ENCODE data around the gene ZCCHC2. TPM values are rescaled to one million over a fixed set of nuclear protein-coding genes. Genes with fewer than 3 reads are reported as not detected.

ZCCHC2 gene
- total RNA-seq, 4 donors from 2014 or later: 16.8 to 30.8 (median 22.7) TPM

DNA sequence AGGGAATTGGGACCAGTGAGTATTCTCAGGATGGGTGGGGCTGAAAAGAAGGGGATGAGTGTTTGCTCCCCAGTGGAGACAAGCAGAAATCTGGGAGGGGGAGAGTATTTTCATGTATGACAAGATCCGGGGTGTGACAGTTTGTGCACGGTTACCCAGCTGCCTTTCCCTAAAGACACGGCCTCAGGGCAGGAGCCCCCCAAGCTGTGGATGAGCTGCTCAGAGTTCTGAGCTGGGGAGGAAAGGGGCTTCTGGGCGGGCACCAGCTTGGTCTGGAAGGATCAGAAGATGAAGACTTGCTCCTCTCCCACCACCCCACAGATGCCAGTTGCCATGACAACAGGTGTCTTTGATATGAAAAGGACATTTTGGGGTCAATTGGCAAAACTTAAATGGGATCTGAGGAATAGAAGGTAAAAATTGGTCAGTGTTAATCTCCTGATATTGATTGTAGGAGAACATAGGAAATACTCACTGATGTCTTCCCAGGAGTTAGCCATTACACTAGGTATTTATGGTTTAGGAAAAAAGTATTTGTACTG is 29.2 kb downstream of the ZCCHC2 start:
- H3K27ac ChIP-seq: no peak overlapping the region
- no peaks in the 10 kb centered on the region for H3K4me1 ChIP-seq
- H3K4me3 ChIP-seq: no peak overlapping the region
- WGBS, 2 donors (ENCODE audit: low coverage in 1 of 2): 60 to 100% methylated on average over 1 to 3 of the region's 4 CpGs
- ATAC-seq: no peak
- H3K9me3 ChIP-seq: no peaks in the 10 kb centered on the region
- peaks cover 0 to 71% of the 10 kb centered on the region in 2 donors for H3K36me3 ChIP-seq
- H3K27me3 ChIP-seq: no peaks in the 10 kb centered on the region
- TF ChIP-seq EP300 (IDR thresholded peaks at IDR 0.05) (no peak), POLR2AphosphoS5 (IDR thresholded peaks at IDR 0.05) (no peak), POLR2A (IDR thresholded peaks at IDR 0.05) (no peak)
- TF ChIP-seq, protein P1, sequence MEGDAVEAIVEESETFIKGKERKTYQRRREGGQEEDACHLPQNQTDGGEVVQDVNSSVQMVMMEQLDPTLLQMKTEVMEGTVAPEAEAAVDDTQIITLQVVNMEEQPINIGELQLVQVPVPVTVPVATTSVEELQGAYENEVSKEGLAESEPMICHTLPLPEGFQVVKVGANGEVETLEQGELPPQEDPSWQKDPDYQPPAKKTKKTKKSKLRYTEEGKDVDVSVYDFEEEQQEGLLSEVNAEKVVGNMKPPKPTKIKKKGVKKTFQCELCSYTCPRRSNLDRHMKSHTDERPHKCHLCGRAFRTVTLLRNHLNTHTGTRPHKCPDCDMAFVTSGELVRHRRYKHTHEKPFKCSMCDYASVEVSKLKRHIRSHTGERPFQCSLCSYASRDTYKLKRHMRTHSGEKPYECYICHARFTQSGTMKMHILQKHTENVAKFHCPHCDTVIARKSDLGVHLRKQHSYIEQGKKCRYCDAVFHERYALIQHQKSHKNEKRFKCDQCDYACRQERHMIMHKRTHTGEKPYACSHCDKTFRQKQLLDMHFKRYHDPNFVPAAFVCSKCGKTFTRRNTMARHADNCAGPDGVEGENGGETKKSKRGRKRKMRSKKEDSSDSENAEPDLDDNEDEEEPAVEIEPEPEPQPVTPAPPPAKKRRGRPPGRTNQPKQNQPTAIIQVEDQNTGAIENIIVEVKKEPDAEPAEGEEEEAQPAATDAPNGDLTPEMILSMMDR (IDR thresholded peaks at IDR 0.05): no peak

DNA sequence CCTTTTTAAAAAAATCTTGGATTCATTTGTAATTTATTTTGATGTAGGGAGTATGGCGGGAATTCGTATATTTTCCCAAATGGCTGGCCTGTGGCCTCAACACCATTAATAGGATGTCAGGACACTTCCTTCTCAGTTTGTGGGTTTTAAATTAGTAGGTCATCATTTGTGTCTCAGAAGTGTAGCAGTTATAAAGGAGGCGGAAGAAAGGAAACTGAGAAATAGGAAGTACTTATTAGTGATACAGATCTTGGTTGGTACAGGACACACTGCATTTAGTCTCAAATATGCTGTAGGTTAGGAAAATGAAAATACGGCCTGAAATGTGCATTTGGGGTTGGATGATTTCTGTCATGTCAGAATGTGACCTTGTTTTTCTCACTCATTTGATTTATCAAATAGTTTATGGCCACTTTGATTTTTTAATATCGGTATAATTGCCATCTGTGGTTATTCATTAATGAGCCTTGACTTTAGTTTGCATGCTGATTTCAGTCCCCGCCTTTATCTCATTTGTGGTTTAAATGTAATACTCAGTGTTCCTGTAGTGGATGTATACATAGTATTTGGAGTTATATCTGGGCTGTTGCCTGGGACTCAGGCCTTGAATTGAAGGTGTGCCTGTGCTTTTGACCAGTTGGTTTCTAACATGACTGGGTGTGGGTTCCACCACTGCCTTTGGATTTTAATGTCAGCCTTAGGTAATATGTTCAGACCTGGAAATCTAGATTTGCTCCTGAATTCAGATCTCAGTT is 31.4 kb downstream of the ZCCHC2 start:
- ATAC-seq: no peak
- no peaks in the 10 kb centered on the region for H3K4me1 ChIP-seq
- H3K4me3 ChIP-seq: no peak overlapping the region
- TF ChIP-seq, protein P1 (IDR thresholded peaks at IDR 0.05): no peak
- TF ChIP-seq POLR2A (IDR thresholded peaks at IDR 0.05): no peak
- TF ChIP-seq EP300 (IDR thresholded peaks at IDR 0.05): no peak
- no peak for TF ChIP-seq POLR2AphosphoS5 (IDR thresholded peaks at IDR 0.05)
- H3K9me3 ChIP-seq: no peaks in the 10 kb centered on the region
- no peak overlapping the region for H3K27ac ChIP-seq
- WGBS, 2 donors (ENCODE audit: low coverage in 1 of 2): 84 to 100% methylated on average over 3 to 6 of the region's 6 CpGs
- H3K36me3 ChIP-seq: peaks cover 0 to 75% of the 10 kb centered on the region in 2 donors
- H3K27me3 ChIP-seq: no peaks in the 10 kb centered on the region

DNA sequence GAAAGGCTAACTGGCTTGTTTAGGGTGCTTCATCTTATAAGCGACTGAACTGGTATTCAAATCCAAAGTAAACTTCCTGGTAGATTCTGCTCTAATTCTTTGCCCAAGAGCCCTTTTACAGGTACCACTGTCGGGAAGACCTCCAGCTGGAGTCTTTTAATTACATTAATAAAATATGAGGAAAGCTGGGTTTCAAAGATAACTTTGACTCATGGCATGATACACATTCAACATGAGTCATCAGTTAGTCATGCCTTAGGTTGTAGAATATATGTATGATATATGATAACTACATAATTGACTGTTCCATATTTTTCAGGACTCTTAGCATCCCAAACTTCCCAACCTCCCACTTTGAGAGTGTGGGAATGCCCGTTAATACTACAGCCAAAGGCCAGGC is 32.3 kb downstream of the ZCCHC2 start:
- TF ChIP-seq, protein P1 (IDR thresholded peaks at IDR 0.05): no peak
- TF ChIP-seq EP300 (IDR thresholded peaks at IDR 0.05) (no peak), POLR2A (IDR thresholded peaks at IDR 0.05) (no peak), POLR2AphosphoS5 (IDR thresholded peaks at IDR 0.05) (no peak)
- ATAC-seq: no peak
- H3K4me1 ChIP-seq: no peaks in the 10 kb centered on the region
- no peak overlapping the region for H3K4me3 ChIP-seq
- no peaks in the 10 kb centered on the region for H3K9me3 ChIP-seq
- H3K36me3 ChIP-seq: peaks cover 0 to 80% of the 10 kb centered on the region in 2 donors
- H3K27me3 ChIP-seq: no peaks in the 10 kb centered on the region
- WGBS, 2 donors (ENCODE audit: low coverage in 1 of 2): 75 to 79% methylated on average over 2 to 3 of the region's 3 CpGs
- H3K27ac ChIP-seq: no peak overlapping the region

DNA sequence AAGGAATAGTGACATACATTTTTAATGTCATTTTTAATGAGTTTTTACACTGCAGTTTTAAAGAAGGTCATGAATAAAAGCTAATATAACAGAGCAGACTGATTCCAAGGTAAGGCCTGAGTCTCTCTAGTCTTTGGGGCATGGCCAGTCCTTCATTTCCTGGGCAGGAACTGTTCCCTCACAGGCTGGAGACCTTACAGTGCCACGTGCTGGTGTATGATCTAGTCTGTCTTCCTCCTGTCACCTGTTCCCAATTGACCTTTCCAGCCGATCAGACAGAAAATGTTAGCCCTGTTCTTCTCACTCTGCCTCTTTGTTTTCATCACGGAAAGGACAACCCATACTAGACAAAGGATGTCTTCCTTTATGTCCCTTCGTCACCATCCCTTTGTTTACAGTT is 33.6 kb downstream of the ZCCHC2 start:
- WGBS, 2 donors (ENCODE audit: low coverage in 1 of 2): 73 to 77% methylated on average over 4 of the region's 4 CpGs
- TF ChIP-seq EP300 (IDR thresholded peaks at IDR 0.05) (no peak), POLR2A (IDR thresholded peaks at IDR 0.05) (no peak), POLR2AphosphoS5 (IDR thresholded peaks at IDR 0.05) (no peak)
- TF ChIP-seq, protein P1 (IDR thresholded peaks at IDR 0.05): no peak
- Histone ChIP-seq H3K4me3 (no peak overlapping the region), H3K4me1 (no peaks in the 10 kb centered on the region), H3K9me3 (no peaks in the 10 kb centered on the region), H3K27ac (no peak overlapping the region), H3K27me3 (no peaks in the 10 kb centered on the region), H3K36me3 (peaks cover 0 to 80% of the 10 kb centered on the region in 2 donors)
- no peak for ATAC-seq
